HG03139 (cell line): ENCODE results near the gene TMEM42.

Experiments
- ATAC-seq: cut with Tn5 transposase; IDR thresholded peaks from one replicate; pipeline ENCODE4 v1.9.1; 2021; ENCODE audit not compliant: unreplicated experiment

TMEM42 gene

GRCh38 chr3:44906997-44907396, 45.3 kb downstream of the TMEM42 start:
- ATAC-seq: no peak

GRCh38 chr3:44907612-44908011, 45.9 kb downstream of the TMEM42 start:
- no peak for ATAC-seq

- ATAC-seq: no peak
Observed at GRCh38 chr3:44909063-44909462, 47.4 kb downstream of the TMEM42 start.

- no peak for ATAC-seq
Observed at GRCh38 chr3:44910693-44911092, 49.0 kb downstream of the TMEM42 start.

- ATAC-seq: no peak
Observed at GRCh38 chr3:44913868-44914468, 52.3 kb downstream of the TMEM42 start.

GRCh38 chr3:44914936-44915335, 53.2 kb downstream of the TMEM42 start:
- no peak for ATAC-seq
